Lung (tissue), 12 donors: ENCODE results near the gene CISD3. TPM values are rescaled to one million over a fixed set of nuclear protein-coding genes. Genes with fewer than 3 reads are reported as not detected.
A peak's percentile ranks its signal among the peaks of the same experiment; 100 is the strongest.

Experiments
- ATAC-seq: fragments of 200-7000 bp; cut with Tn5 transposase; one replicate; pipeline ENCODE4 v1.9.1; 2020; ENCODE audit warnings: moderate number of reproducible peaks; ENCODE audit not compliant: insufficient read depth, low FRiP score
- DNase-seq, 3 donors: peaks; one replicate each; pipeline ENCODE4 v3.0.0-alpha.2; 2013 to 2017
- H3K27ac ChIP-seq, 2 donors: one replicate each; pipeline ENCODE4 v1.5.1; 2013; ENCODE audit warnings: mild to moderate bottlenecking in 2 of 2, moderate library complexity in 2 of 2, control low read depth in 1 of 2, inconsistent platforms in 1 of 2, low read depth in 1 of 2, low read length in 1 of 2
- H3K27me3 ChIP-seq, 3 donors: one replicate each; pipeline ENCODE4 v1.5.1; 2013; ENCODE audit warnings: low read length in 2 of 3; ENCODE audit not compliant: control insufficient read depth in 3 of 3, insufficient read depth in 3 of 3
- H3K36me3 ChIP-seq, 4 donors: one replicate each; pipeline ENCODE4 v1.5.1; 2013; ENCODE audit warnings: low read length in 4 of 4, mild to moderate bottlenecking in 1 of 4, moderate library complexity in 1 of 4; ENCODE audit not compliant: control insufficient read depth in 4 of 4, insufficient read depth in 4 of 4
- H3K4me1 ChIP-seq, 5 donors: one replicate each; pipeline ENCODE4 v1.5.1; 2013; ENCODE audit warnings: low read length in 5 of 5, mild to moderate bottlenecking in 2 of 5, moderate library complexity in 1 of 5; ENCODE audit not compliant: control insufficient read depth in 5 of 5, insufficient read depth in 5 of 5
- H3K4me3 ChIP-seq: one replicate; pipeline ENCODE4 v1.5.1; 2013; ENCODE audit warnings: mild to moderate bottlenecking, control low read depth, moderate library complexity
- H3K9ac ChIP-seq, 2 donors: one replicate each; pipeline ENCODE4 v1.5.1; 2013; ENCODE audit warnings: low read length in 2 of 2, control low read depth in 1 of 2; ENCODE audit not compliant: insufficient read depth in 1 of 2
- H3K9me3 ChIP-seq, 4 donors: one replicate each; pipeline ENCODE4 v1.5.1; 2013; ENCODE audit warnings: low read length in 3 of 4, mild to moderate bottlenecking in 1 of 4, moderate library complexity in 1 of 4; ENCODE audit not compliant: control insufficient read depth in 4 of 4, insufficient read depth in 3 of 4
- WGBS, 2 donors: extraction: QIAGEN DNeasy Blood & Tissue Kit; methylation state at CpG; one replicate each; pipeline ENCODE4 v1.1.7; 2013; 5-methylcytosine and 5-hydroxymethylcytosine counted together
- polyA plus RNA-seq, 2 donors: library from polyadenylated mRNA; stranded (reverse); fragments of 200-250 nt; gene quantifications; one replicate each; pipeline ENCODE4 v1.2.1, GENCODE V29; 2013
- total RNA-seq, 2 donors: library from RNA; depleted of rRNA in 1 of 2; stranded (reverse); fragments of >200 nt in 1 of 2; gene quantifications; one replicate each; pipeline ENCODE4 v1.2.1, GENCODE V29; 2014 to 2021
- TF ChIP-seq, protein P1 (sequence below): IDR thresholded peaks from 2 replicates; pipeline ENCODE4 v1.5.1; 2012; ENCODE audit warnings: mild to moderate bottlenecking; ENCODE audit errors: control extremely low read depth, extremely low read depth
- donor health status: control.
- donor health status: control.
- donor health status: Bipolar disorder and iron deficiency.
- donor health status: healthy.
- donor health status: DM: yes; HTN: yes; CAD: no.

The CISD3 gene
- total and polyA plus RNA-seq, 4 donors, result 2.4 to 49.7 (median 38.0) TPM

DNA sequence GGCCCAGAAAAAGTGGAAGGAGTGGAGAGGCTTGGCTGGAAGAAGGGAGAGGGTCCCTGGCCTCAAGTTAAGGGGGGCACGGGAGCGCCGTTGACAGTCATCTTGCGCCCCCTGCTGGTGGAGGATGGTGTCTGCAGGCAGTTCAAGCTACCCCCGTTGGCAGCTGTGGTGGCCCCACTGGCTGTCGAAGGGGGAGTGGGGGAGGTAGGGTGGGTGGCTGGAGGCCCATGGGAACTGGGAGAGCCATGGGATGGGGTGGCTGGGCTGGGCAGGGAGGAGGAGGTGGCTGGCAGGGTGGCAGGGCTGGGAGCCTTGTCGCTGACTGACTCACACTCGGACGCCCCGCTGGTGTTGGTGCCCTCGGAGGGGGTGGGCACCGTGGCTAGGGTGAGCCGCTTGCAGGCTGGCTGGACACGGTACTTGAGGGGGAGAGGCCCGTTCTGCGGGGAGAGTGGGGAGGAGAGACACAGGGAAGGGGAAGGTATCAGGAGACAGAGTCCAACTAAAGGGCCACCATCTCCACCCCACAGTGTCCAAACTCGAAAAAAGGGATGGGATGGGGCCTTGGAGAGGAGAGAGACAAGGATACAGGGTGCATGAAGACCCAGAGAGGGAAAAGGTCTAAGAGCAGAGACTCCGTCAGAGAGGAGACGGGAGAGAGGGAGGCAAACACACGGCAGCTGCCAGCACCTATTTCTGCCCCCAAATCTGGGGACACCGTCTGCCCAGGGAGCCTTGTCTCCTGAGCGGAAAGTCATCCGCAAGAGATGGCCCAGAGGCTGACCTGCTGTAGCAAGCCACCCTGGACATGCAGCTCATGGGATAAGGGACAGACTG, 5.2 kb downstream of the CISD3 start:
- H3K36me3 ChIP-seq, result peaks cover 0 to 44% (median 39%) of the 10 kb centered on the region in 4 donors
- no peak overlapping the region for H3K27ac ChIP-seq
- no peaks in the 10 kb centered on the region for H3K9me3 ChIP-seq
- no peak overlapping the region for H3K9ac ChIP-seq
- peaks cover 0 to 27% (median 7%) of the 10 kb centered on the region in 5 donors for H3K4me1 ChIP-seq
- H3K27me3 ChIP-seq, result no peaks in the 10 kb centered on the region
- 56 to 57% methylated on average over 23 of the region's 23 CpGs for WGBS, 2 donors
- TF ChIP-seq, protein P1, sequence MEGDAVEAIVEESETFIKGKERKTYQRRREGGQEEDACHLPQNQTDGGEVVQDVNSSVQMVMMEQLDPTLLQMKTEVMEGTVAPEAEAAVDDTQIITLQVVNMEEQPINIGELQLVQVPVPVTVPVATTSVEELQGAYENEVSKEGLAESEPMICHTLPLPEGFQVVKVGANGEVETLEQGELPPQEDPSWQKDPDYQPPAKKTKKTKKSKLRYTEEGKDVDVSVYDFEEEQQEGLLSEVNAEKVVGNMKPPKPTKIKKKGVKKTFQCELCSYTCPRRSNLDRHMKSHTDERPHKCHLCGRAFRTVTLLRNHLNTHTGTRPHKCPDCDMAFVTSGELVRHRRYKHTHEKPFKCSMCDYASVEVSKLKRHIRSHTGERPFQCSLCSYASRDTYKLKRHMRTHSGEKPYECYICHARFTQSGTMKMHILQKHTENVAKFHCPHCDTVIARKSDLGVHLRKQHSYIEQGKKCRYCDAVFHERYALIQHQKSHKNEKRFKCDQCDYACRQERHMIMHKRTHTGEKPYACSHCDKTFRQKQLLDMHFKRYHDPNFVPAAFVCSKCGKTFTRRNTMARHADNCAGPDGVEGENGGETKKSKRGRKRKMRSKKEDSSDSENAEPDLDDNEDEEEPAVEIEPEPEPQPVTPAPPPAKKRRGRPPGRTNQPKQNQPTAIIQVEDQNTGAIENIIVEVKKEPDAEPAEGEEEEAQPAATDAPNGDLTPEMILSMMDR, result peak; percentile 84
- ATAC-seq (no peak), DNase-seq (peak; percentile 56 to 77 (median 64))
- no peak overlapping the region for H3K4me3 ChIP-seq

DNA sequence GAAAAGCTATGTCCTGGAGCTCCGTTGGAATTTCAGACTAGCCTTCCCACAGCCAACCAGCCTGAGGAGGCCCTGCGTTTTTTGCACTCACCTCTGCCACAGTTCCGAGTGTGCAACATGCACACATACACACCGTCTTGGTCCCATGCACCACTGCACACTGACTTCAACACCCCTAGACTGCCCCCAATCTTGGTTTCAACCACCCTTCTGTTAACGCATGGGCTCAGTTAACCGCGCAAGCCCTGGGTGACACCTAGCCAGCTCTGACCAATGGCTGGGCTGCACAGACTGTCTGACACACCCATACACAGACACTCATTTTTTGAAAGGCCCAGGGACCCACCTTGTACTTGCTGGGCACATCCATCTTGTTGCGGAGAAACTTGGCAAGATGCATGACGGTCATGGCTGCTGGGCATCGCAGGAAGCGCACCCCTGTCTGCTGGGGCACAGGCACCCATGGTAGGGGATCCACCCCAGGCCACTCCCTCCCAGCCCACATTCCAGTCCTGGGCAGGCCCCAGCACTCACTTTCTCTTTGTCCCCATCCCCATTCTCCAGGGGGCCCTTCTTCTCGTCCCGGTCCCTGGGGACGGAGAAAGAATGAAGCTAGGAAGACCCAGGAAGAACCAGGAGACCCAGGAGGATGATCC, 8.0 kb downstream of the CISD3 start:
- H3K36me3 ChIP-seq, result peaks cover 0 to 39% (median 35%) of the 10 kb centered on the region in 4 donors
- no peaks in the 10 kb centered on the region for H3K9me3 ChIP-seq
- H3K27ac ChIP-seq, result no peak overlapping the region
- DNase-seq, result no peak
- 89 to 93% methylated on average over 14 of the region's 14 CpGs for WGBS, 2 donors
- no peak for ATAC-seq
- H3K9ac ChIP-seq, result no peak overlapping the region
- peaks cover 9 to 41% (median 19%) of the 10 kb centered on the region in 5 donors for H3K4me1 ChIP-seq
- H3K4me3 ChIP-seq, result no peak overlapping the region
- no peaks in the 10 kb centered on the region for H3K27me3 ChIP-seq
- TF ChIP-seq, protein P1, result no peak

- 95 to 96% methylated on average over 16 of the region's 16 CpGs for WGBS, 2 donors
- ATAC-seq (no peak), DNase-seq (no peak)
- H3K27me3 ChIP-seq, result no peaks in the 10 kb centered on the region
- no peak overlapping the region for H3K27ac ChIP-seq
- H3K4me3 ChIP-seq, result no peak overlapping the region
- no peak overlapping the region for H3K9ac ChIP-seq
- H3K9me3 ChIP-seq, result no peaks in the 10 kb centered on the region
- peaks cover 0 to 36% (median 32%) of the 10 kb centered on the region in 4 donors for H3K36me3 ChIP-seq
- H3K4me1 ChIP-seq, result peaks cover 9 to 47% (median 22%) of the 10 kb centered on the region in 5 donors
- TF ChIP-seq, protein P1, result no peak
Observed at GRCh38 chr17:38738686-38739085, 8.5 kb downstream of the CISD3 start.
